Ovary (tissue), 3 donors: ENCODE data around the gene CHD5.

ENCODE experiments used
- POLR2A ChIP-seq: fragments of 450-650 bp; IDR thresholded peaks from one replicate; pipeline ENCODE4 v1.6.1; 2017; ENCODE audit warnings: antibody characterized with exemption, mild to moderate bottlenecking, moderate library complexity
- TF ChIP-seq, protein P1 (sequence below), 3 donors: fragments of 450-650 bp in 2 of 3; fragments of 200-600 bp in 1 of 3; IDR thresholded peaks; one replicate each; pipeline versions ENCODE4 v1.5.1 to v1.8.0; 2016 to 2022; ENCODE audit warnings: antibody characterized with exemption in 3 of 3, mild to moderate bottlenecking in 1 of 3
- donor health status: DM: no; HTN: no; CAD: no.

DNA sequence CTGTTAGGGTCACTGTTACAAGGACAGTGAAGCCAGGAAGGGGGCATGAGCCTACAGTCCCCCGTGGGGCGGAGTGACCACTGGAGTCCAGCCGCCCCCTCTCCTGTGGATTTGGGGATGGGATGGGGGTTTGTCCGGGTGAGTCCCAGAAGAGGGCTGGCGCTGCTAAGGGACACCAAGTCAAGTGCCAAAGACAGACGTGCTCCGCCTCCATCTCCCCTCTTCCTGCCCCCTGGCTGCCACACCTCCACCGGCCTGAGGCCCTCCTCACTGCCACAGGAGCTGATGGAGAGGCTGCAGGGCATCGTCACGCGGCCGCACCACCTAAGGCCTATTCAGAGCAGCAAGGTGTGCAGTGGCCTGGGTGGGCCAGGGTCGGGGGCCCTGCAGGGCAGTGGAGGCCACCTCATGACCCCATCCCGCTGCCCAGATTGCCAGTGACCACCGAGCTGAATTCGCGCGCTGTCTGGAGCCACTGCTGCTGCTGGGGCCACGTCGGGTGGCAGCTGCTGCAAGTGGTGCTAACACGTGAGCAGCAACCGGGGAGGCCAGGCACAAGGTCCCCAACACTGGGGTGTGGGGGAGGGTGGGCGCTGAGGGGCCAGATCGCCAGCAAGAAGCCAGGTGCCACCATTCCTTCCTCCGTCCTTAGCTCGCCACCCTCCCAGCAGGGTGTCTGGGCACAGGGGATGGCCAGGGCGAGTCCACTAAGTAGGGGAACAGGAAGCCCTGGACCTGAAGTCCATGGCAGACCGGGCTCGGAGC lies 30.7 kb upstream of the CHD5 start:
- TF ChIP-seq, protein P1, sequence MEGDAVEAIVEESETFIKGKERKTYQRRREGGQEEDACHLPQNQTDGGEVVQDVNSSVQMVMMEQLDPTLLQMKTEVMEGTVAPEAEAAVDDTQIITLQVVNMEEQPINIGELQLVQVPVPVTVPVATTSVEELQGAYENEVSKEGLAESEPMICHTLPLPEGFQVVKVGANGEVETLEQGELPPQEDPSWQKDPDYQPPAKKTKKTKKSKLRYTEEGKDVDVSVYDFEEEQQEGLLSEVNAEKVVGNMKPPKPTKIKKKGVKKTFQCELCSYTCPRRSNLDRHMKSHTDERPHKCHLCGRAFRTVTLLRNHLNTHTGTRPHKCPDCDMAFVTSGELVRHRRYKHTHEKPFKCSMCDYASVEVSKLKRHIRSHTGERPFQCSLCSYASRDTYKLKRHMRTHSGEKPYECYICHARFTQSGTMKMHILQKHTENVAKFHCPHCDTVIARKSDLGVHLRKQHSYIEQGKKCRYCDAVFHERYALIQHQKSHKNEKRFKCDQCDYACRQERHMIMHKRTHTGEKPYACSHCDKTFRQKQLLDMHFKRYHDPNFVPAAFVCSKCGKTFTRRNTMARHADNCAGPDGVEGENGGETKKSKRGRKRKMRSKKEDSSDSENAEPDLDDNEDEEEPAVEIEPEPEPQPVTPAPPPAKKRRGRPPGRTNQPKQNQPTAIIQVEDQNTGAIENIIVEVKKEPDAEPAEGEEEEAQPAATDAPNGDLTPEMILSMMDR (IDR thresholded peaks at IDR 0.05), result no peak
- TF ChIP-seq POLR2A, result no peak
